NCI-H774 (cell line): Measurements from ENCODE around the gene GLCE.
"Not testable (repeated sequence)": the region's sequence is repeated elsewhere in the genome, so short reads cannot be mapped to it uniquely, and the experiment has no call there.

Experiments used
- DNase-seq: peaks from one replicate; lab custom pipeline; 2025; lab: John Stamatoyannopoulos, UW

Gene GLCE

DNA sequence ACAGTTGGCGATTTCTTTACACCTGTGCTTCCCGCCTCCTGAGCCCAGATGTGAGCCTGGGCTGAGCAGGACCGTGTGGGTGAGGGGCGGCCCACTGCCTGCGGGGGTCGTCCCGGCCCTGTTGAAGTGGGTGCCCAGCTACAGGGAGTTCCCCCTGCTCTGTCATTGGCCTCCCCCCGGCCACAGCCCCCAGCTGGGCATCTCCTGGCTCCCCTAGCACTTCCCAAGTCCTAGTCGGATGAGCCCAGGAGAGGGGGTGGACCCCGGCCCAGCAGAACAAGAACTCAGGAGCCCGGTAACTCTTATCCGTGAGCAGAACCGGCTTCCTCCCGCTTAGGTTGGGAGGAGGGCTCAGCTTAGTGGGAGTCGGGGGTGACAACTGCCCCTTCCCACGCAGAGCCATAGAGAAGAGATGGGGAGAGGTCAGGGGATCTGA is 139.0 kb downstream of the GLCE start:
- no peak for DNase-seq

DNA sequence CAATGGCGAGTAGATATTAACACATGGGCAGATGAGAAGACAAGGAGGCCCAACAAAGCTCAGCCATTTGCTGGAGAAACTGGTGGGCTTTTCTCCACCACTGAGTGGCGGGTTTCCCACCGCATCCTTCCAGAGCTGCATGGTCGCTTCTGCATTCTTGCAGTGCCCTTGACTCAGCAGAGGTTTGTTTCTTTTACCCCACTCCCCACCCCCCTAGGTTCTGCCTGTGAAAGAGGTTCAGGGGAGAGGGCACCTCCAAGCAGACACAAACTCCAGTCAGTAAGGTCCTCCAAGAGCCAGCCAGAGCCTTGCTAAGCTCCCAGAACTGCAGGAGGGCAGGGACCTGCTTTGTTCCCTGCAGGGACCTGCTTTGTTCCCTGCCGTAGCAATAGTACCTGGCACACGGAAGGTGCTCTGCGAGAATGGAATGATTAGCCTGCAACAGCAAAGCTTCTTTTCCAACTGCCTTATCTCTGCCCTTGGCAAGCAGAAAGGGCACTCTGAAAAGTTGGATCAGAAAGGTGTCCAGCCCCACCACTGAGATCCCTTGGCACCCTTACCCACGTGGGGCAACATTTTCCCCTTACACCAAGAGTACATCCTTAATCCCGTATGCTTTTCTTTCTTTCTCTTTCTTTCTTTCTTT is 139.6 kb downstream of the GLCE start:
- DNase-seq, result no peak

DNA sequence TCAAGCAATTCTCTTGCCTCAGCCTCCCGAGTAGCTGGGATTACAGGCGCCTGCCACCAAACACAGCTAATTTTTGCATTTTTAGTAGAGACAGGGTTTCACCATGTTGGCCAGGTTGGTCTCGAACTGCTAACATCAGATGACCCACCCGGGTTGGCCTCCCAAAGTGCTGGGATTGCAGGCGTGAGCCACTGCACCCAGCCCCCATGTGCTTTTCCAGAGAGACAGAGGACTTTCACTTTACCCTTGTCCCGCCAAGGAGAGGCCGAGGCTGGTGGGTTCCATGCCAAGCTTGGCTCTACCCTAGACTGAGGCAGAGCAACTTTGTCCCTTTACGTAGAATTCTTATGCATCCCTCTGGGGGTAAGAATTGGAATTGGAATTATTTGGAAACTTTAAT is 140.7 kb downstream of the GLCE start:
- not testable (repeated sequence) for DNase-seq

DNA sequence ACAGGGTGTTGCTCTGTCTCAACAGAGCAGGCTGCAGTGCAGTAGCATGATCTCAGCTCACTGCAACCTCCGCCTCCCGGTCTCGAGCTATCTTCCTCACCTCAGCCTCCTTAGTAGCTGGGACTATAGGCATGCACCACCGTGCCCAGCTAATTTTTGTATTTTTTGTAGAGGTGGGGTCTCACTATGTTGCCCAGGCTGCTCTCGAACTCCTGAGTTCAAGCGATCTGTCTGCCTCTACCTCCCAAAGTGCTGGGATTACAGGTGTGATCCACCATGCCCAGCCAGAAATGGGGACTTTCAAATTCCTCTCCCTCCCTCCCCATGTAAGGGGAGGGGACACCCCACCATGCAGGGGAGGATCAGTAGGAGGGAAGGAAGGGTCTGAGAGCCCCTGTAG is 141.7 kb downstream of the GLCE start:
- not testable (repeated sequence) for DNase-seq

DNA sequence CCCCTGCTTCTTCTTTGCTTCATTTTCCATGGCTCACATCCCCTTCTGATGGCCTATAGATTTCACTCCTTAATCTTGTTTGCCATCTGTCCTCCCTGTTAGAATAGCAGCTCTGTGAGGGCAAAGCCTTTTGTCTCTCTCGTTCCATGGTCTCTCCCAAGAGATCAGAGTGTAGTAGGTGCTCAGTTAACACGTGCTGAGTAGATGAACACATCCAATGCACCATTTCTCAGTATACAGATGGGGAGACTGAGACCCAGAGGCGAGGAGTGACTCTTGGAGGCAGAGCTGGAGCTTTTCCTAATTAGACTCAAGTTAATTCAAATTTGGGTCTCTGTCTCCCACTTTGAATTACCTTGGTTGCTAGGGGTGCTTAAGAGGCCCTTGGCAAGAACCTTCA is 142.5 kb downstream of the GLCE start:
- DNase-seq, result no peak

GRCh38 chr15:69303337-69304181 is 143.1 kb downstream of the GLCE start:
- DNase-seq, result no peak

- DNase-seq, result no peak
Observed at GRCh38 chr15:69304182-69304545, 143.7 kb downstream of the GLCE start.

DNA sequence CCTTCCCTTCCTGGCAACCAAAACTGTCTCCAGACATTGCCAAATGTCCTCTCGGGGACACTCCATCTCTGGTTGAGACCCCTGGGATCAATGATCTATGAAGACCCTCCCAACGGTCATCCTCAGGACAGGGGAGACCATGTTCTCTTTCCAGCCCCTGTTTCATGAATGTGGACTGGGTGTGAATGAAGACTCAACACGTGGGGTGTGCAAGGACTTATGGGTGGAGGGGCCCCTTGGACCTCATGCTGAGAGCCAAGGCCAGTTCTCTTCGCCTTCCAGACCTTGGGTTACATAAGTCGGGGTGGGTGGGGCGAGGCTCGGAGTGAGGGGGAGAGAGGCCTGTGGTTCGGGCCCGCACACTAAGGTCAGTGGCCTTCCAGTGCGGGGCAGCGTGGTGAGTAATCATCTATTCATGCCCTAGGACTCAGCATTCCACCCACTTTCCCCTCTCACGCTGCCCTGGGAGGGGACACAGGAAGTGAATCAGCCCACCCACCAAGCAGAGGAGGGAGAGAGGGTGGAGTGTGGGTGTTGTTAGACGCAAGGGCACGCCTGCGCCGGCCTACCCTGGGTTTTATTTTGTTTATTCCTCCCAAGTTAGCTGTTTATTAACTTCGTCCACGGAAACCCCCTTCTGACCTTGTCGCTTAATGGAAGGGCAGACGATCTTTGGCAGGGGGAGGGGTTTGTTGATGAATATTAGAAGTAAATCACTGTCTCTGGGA is 144.9 kb downstream of the GLCE start:
- no peak for DNase-seq

DNA sequence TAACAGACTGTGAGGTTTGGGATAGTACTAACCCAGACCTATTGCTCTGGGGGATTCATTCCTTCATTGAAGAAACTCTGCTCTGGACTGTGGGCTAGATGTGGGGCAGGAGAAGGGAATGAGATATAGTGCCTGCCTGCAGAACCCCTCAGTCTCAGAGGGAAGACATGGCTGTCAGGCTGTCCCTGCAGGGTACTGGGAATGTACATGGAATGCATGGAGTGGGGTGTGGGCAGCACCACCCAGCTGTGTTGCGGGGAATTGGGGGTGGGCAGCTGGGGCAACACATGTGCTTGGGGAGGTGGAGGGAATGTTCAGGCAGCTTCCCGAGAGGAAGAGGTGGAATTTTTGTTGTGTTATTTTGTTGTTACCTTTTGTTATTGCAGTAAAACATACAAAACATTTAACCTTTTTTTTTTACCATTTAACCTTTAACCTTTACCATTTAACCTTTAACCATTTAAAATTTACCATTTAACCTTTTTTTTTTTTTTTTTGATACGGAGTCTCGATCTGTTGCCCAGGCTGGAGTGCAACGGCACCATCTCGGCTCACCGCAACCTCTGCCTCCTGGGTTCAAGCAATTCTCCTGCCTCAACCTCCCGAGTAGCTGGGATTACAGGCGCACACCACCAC is 145.6 kb downstream of the GLCE start:
- no peak for DNase-seq

GRCh38 chr15:69307939-69308338 is 147.5 kb downstream of the GLCE start:
- no peak for DNase-seq

GRCh38 chr15:69308949-69309348 is 148.5 kb downstream of the GLCE start:
- DNase-seq, result no peak

- no peak for DNase-seq
Observed at GRCh38 chr15:69311319-69311721, 150.9 kb downstream of the GLCE start.

- DNase-seq, result no peak
Observed at GRCh38 chr15:69313432-69314000, 153.1 kb downstream of the GLCE start.

GRCh38 chr15:69314131-69314530 is 153.7 kb downstream of the GLCE start:
- no peak for DNase-seq

GRCh38 chr15:69314736-69315135 is 154.3 kb downstream of the GLCE start:
- DNase-seq, result no peak

- DNase-seq, result no peak
Observed at GRCh38 chr15:69315402-69316110, 155.1 kb downstream of the GLCE start.

DNA sequence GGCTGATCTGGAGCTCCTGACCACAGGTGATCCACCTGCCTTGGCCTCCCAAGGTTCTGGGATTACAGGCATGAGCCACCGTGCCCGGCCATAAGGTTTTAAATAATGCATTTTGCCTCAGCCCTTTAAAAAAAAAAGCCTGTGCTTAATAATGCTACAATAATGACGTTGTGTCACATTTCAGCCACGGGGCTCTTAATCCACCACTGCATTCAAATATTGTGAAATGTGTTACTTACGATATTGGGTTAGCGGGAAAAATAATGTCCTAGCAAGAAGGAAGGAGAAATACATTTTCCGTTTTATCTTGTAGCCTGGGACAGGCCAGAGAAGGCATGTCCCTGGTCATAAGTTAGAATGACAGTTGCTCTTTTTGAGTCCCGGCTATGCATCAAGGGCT is 155.9 kb downstream of the GLCE start:
- no peak for DNase-seq

GRCh38 chr15:69317392-69317841 is 157.0 kb downstream of the GLCE start:
- no peak for DNase-seq

- no peak for DNase-seq
Observed at GRCh38 chr15:69318033-69318432, 157.6 kb downstream of the GLCE start.

- no peak for DNase-seq
Observed at GRCh38 chr15:69319384-69320375, 159.2 kb downstream of the GLCE start.
